Measurements from ENCODE around the gene GHDC.
A peak's percentile ranks its signal among the peaks of the same experiment; 100 is the strongest.
"Not testable (repeated sequence)": the region's sequence is repeated elsewhere in the genome, so short reads cannot be mapped to it uniquely, and the experiment has no call there.

GHDC gene

DNA sequence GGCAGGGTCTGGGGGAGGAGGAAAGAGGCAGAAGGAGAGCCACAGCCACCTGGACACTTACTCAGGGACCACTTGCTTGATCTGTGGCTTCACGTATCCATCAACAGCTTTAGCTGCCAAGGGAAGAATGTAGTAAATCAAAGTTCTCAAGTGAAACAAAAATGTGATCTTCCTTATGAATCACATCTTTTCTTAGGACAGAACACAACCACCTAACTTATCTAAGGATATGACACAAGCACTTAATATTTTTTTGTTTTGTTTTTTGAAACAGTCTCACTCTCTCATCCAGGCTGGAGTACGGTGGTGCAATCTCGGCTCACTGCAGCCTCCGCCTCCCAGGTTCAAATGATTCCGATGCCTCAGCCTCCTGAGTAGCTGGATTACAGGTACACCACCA is 8.4 kb upstream of the GHDC start:
- DNase-seq (ENCODE audit: low spot score): no peak

DNA sequence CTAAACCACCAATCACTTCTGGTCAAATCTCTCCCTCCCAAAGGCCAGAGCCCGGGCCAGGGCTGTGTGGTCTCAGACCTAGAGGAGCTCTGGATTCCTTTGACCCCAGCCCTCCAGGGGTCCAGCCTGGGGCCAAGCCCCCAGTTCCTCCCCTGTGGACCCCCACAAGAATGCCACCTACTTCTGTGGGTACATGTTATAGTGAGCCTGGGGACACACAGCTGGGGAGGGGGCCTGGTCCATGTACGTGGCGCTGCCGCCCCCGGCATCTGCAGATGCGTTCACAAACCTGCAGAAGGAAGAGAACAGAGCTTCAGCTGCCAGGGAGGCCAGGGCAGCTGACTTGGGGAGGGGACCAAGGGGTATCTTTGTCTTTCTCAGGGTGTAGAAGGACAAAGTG is 7.9 kb upstream of the GHDC start:
- DNase-seq (ENCODE audit: low spot score): no peak

DNA sequence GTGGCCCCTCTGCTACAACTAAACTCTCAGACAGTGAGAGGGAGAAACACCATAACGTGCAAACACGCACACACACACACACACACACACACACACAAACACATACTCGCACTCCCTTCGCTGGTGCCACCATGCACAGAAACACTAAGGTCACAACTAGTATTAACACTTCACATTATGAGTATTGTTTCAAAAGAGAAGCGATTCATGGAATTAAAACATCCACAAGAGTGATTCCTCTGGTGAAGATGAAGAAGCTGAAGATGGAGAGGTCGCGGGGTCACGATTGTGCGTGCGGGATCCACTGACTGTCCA is 7.1 kb upstream of the GHDC start:
- DNase-seq (ENCODE audit: low spot score): no peak

DNA sequence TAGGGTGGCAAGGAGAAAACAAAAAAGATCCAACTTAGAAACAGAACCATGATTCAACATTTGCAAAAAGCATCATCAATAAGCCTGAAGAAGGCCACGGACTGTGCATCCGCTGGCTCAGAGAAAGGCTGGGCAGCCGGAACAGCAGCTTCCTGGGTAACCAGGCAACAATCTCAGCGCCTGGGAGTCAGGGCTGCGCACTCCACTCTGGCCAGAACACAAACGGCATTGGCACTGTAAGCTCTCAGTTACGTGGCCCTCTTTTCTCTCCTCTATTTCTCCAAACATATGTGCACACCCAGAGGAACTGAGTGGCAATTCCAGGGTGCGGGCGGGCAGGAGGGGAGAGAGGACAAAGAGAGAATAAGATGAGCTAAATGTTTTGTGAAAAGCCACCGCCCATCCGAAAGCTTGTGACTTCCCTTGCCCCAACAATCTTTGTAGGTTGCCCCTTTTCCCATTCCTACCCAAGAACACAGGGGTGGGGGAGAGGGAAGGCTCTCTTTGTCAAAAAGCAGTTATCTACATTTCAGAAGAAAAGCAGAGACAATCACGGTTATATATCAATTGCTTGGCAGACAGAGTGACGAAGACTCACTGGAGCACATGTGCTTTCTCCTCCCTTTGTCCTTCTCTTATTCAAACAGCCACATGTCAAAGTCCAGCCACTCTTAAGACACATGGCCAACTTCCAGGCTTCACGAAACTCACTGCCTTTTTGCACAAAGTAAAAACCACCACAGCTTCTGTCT is 6.6 kb upstream of the GHDC start:
- peak; percentile 64 for DNase-seq (ENCODE audit: low spot score)

DNA sequence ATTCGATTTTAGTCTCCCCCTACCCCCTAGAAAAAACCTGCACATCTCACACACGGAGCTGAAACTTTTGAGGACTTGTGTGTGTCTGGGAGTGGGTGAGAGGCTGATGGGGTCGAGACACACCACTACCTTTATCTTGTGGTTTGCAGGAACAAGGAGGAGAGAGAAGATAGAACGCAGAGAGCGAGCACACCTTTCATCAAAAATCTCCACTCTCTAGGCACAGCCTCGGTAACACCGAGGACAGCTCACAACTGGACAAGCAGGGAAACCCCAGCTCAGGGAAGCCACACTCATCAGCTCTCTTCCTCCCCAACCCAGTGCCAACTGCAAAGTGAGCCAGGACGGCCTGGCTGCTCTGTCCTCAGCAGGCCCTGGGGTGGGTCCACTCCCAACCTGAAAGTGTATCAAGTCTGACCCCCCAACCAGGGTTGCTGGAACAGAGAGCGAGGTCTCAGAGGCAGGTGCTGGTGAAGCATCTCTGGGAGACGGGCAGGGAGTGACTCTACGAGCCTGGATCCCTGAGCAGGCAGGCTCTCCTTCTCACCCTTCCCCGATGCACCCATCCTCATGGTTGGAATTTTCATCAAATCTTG is 5.2 kb upstream of the GHDC start:
- no peak for DNase-seq (ENCODE audit: low spot score)

DNA sequence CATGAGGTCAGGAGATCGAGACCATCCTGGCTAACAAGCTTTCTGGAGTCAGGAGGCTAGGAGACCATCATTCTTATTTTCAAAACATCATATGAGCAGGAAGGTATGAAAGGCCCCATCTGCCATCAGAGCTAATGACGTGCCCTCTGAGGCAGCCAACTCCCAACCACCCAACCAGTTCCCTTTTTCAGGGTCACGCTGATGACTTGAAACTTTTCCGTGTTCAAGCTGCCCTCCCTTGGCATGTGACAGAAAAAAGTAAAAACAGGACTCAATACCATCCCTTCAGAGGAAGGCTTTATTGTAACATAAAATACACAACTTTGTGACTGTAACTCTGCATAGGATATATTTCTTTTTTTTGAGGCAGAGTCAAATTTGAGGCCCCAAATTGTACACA is 4.6 kb upstream of the GHDC start:
- DNase-seq (ENCODE audit: low spot score): peak; percentile 41

DNA sequence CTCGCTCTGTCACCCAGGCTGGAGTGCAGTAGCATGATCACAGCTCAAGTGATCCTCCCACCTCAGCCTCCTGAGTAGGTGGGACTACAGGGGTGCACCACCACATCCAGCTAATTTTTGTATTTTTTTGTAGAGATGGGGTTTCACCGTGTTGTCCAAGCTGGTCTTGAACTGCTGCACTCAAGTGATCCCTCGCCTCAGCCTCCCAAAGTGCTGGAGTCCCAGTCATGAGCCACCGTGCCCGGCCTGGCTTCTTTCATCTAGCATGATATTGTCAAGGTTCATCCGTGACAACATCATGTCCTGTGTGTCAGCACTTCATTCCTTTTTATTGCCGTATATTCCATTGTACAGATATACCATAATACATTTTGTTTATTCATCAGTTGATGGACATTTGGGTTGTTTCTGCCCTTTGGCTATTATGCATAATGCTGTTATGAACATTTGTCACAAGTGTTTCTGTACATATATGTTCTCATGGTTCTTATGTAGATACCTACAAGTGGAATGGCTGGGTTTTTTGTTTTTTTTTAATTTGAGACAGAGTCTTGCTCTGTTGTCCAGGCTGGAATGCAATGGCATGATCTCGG is 3.4 kb upstream of the GHDC start:
- no peak for DNase-seq (ENCODE audit: low spot score)

DNA sequence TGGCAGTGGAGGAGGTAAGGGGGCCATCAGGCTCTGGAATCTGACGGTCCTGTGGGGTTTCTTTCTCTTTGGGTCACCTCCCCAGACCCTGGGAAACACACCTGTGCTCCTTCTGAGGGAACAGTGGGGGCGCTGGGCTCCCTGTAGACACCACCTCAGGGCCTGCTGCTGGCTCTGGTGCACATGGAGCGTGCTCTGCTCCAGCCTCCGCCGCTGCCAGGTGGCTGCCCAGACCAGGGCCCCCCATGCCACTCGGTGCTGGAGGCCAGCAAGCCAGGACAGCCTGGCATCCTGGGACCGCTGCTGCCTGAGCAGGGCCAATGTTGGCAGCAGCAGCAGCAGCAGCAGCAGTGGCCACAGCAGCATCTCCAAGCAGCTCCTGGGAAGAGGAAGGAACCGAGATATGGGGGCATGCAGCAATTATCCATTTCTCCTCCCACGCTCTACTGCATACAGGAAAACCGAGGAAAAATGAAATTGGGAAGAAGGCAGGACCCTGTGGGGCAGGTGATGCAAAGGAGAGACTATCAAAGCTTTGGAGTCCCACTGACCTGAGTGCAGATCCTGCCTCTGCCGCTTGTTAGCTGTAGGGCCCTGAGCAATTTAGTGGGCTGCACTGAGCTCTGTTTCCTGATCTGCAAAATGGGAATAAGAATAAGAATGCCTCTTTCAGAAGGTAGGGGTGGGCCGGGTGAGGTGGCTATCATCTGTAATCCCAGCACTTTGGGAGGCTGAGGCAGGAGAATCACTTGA is 902 bp downstream of the GHDC start:
- no peak for DNase-seq (ENCODE audit: low spot score)

DNA sequence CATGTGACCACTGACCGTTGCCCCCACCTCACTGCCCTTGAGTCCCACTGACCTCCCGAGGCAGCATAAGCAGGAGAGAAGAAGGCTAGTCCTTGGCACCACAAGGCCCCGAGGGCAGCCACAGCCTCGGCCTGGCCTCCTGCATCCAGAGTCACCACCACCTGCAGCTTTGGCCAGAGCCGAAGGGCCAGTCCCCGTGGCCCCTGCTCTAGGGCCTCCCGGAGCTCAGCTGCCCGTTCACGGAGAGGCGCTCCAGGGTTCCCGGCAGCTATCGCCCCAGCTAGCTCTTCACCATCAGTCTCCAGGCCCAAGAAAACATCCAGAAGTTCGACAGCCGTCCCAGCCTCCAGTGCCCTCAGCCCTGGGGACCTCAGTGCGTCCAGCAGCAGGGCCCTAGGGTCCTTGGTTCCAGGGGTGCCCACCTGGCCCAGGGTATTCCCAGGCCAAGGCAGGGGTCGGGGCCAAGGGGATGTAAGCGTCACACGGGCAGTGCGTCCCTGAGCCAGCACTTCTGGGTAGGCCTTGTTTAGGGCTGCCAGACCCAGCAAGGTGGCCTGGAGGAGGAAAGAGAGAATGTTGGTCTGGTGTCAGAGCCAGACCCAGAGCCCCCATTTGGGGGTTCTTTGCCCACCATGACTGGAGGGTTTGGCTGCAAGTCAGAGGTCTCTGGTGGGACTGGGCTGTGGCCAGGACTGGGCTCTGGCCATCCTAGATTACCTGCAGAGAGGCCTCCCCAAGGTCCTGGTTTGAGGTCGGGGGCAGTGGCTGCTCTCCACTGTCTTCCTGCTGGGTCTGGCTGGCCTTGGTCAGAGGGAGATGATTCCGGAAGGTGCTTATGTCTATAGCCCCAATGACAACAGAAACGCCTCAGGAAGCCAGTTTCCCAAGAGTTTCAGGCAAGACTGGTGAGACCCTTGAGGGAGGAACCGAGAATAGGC is 1.8 kb downstream of the GHDC start:
- DNase-seq (ENCODE audit: low spot score): no peak

DNA sequence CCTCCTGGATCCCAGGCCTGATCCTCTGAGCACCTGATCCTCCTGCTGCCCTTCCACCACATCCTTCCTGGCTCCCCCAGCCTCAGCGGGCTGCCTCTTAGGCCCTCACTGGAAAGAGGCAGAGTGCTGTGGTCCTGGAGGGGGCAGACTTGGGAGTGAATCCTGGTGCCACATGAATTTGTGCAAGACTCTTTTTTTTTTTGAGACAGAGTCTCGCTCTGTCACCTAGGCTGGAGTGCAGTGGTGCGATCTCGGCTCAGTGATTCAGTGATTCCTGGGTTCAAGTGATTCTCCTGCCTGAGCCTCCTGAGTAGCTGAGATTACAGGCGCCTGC is 3.1 kb downstream of the GHDC start:
- DNase-seq (ENCODE audit: low spot score): no peak

DNA sequence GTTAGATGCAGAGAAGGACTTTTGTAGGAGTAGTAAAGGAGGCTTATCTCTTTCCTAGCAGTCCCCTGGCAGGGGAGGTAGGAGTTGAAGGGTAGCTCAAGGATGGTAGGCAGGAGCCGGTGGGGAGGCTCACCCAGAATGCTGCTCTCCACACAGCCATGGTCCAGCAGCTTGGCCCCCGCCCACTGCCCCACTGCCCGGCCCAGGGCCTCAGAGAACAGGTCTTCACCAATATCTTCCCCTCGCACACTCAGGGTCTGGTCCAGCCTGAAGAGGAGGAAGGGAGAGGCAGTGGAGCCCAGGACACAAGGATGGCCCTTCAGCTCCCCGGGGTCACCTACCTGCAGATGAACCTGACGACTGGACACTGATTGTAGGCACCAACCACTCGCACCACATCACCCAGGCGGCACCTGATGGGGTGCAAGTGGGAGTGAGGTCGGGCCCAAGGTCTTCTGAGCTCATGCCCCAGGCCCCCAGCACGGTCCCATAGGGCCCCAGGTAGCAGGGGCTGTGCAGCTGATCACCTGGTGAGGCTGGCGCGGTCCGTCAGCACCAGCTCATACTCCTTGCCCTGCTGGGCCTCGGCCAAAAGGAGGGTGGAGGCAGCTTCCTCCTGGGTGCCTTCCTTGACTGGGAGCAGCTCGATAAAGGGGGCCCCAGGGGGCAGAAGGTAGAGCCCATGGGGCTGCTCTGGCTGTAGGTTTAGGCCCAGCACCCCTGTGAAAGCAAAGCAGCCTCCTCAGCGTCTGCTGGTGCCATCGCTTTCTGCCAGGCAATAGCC is 3.6 kb downstream of the GHDC start:
- DNase-seq (ENCODE audit: low spot score): no peak

DNA sequence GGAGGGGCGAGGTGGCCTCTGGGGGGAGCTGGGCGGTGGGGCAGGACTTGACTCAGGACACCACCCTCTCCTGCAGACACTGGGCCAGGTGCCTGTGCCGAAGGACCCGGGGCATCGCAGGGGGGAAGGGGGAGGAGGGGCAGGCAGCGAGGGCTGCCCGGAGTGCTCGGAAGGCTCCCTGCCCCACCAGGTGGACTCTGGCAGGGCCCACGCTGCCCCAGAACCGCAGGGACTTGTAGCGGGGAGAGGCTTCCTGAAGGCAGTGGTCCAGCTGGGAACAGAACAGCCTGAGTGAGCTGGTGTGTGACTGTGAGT is 4.7 kb downstream of the GHDC start:
- no peak for DNase-seq (ENCODE audit: low spot score)

DNA sequence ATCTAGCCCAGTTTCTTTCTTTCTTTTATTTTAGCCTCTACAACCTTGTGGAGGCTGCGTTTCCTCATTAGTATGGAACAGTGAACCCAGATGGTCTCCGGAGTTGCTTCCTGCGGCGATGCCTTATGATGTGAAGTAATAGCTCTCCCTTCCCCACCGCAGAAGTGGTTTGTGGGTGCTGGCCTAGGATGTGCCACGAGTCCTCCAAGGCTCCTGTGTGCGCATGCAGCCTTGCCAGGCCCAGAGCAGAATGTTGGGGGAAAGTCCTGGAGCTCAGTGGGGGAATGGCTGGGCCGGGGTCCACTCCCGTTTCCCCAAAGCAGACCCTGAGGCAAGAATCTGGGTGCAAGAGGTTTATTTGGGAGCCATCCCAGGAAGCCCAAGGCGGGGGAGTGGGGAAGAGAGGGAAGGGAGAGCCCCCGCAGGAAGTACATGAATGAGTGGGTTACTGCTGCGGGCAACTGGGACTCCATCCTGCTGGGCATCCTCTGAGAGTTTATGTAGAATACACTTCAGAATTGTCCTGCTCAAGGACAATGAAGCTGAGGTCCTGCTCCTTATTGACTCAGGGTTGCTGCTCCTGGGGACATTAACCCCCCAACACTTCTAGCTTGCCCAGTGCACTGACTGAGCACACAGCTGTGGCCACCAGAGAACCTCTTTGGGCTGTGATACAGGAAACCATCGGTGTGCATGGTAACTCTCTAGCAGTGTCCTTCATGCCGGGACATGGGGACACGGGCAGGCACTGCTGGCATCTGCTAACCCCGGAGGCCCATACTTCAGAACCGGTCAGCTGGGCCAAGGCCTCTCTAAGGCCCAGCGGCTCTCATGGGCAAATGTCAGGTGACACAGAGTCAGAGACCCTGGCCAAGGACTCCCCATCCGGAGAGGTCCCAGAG is 5.3 kb downstream of the GHDC start:
- DNase-seq (ENCODE audit: low spot score): peak; percentile 33

DNA sequence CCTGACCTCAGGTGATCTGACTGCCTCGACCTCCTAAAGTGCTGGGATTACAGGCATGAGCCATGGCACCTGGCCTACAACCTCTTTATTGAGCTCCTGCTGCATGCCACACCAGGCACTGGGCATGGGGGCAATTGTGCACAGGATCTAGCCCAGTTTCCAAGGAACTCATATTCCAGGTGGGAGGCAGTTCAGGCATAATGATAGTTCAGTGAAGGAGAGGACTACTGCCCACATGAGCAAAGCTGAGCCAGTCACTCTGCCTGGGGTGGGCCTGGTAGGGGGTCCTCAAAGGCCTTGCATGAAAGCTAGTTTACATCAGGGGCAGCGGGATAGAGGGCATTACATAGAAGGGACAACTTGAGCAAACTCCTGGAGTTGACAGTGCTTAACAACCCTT is 6.5 kb downstream of the GHDC start:
- no peak for DNase-seq (ENCODE audit: low spot score)

DNA sequence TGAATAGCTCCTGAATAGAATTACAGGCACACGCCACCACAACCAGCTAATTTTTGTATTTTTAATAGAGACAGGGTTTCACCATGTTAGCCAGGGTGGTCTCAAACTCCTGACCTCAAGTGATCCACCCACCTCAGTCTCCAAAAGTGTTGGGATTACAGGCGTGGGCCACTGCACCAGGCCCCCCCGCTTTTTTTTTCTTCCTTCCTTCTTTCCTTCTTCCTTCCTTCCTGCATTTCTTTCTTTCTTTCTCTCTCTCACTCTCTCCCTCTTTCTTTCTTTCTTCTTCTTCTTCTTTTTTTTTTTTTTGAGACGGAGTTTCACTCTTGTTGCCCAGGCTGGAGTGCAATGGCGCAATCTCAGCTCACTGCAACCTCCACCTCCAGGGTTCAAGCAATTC is 8.1 kb downstream of the GHDC start:
- not testable (repeated sequence) for DNase-seq (ENCODE audit: low spot score)

DNA sequence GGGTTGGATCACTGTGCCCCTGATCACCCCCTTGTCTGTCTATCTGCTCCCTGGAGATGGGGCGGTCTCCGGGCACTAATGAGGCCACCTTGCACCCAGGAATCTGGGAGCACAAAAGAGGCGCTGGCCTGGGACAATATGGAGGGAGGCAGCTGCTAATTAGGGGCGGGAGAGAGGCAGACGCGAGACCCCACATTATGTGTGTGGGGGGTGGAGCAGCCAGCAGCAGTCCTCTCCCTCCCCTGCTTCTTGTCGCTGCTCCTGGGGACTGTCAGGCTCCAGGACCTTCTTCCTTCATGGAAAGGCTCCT is 8.7 kb downstream of the GHDC start:
- no peak for DNase-seq (ENCODE audit: low spot score)

DNA sequence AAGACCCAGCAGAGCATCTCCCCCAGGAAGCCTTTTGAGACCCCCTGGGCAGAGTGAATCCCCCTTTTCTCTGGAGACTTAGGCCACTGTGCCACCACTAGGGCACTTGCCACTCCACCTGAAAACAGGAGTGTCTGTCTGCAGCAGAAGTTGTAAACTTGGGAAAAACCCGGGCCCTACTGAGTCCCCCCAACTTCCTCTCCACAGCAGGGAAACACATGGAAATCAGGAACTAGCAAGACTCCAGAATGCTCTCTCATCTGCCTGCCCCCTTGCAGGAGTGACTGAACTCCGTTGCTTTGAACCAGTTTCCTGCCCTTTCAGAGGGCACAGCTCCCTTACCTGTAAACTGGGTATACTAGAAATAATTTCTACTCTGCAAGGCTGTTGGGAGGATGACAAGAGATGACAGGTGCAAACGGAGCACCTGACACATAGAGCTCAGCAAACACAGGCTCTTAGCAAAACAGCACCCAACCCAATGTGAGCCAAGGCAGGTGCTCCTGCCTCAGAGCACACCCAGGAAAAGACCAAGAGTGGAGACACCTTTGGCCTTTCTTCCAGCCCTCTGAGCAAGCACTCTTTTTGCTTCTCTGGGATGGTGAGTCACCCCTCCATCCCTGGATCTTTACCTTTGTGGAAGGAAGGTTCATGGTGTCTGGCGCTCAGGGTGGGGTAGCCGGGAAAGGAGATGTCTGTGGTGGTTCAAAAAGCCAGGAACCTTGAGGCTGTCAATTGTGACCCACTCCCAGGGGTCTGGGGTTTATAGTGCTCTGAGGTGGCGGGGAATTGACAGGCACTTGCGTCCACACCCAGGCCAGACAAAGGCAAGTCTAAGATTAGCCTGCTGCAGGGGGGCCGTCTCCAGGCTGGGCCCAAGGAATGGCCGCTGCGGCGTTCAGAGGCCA is 9.3 kb downstream of the GHDC start, which contains the start of gene HCRT:
Gene HCRT (minus strand): TSS at position 740 of the 908 bp plus-strand sequence. CDS start 87 bp downstream, at position 653.
- DNase-seq (ENCODE audit: low spot score): no peak

DNA sequence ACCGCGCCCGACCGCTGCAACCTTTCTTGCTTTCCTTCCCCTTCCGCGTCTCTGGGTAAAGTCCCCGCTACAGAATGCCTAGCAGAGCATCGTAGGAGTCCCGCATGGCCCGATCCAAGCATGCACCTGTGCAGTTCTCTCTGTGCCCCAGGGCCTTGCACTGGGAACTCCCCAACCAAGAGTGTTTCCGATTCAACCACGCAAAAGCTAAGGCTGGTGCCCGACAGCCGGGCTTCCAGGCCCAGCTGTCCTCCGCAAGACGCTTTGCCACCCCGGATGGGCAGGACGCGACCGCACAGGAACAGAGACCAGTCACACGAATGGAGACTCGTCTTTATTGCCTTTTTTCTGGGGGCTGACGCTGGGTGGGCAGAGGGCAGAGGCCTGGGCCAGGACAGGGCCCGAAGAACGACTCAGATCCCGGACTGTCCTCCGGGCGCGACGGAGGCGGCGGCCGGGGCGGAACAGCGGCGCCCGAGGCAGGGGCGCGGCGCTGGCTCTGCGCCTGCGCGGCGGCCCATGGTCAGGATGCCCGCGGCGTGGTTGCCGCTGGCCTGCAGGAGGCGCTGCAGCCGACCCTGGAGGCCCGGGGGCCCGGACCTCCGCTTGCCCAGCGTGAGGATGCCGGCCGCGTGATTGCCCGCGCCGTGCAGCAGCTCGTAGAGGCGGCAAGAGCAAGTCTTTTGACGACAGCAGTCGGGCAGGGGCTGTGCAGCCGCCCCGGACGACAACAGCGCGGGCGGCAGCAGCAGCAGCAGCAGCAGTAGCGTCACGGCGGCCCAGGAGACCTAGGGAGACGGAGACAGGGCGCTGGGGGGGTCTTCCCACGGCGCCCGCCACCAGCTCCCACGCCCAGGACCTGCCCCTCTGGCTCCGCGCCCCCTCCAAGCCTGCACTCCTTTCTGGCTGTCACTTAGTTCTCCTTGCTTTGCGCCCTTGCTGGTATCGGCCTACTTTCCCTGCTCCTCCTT is 10.3 kb downstream of the GHDC start:
- DNase-seq (ENCODE audit: low spot score): peak; percentile 74
